Breast epithelium (tissue), 4 donors: Measurements from ENCODE around the gene IL27RA. TPM values are rescaled to one million over a fixed set of nuclear protein-coding genes. Genes with fewer than 3 reads are reported as not detected.

Experiments
- DNase-seq, 2 donors: peaks; one replicate each; pipeline ENCODE4 v3.0.0-alpha.2; 2019; ENCODE audit warnings: low spot score in 2 of 2
- H3K27ac ChIP-seq, 2 donors: fragments of 200-600 bp; sonication (generic) in 1 of 2; one replicate each; pipeline ENCODE4 v1.5.1; 2016 to 2019; ENCODE audit warnings: mild to moderate bottlenecking in 1 of 2
- H3K27me3 ChIP-seq, 2 donors: fragments of 200-600 bp; sonication (generic) in 1 of 2; one replicate each; pipeline versions ENCODE4 v1.5.1 to v1.6.0; 2017 to 2019; ENCODE audit warnings: control low read depth in 1 of 2, mild to moderate bottlenecking in 1 of 2
- H3K36me3 ChIP-seq: fragments of 200-600 bp; one replicate; pipeline ENCODE4 v1.5.1; 2019
- H3K4me1 ChIP-seq, 2 donors: fragments of 200-600 bp; sonication (generic); one replicate each; pipeline ENCODE4 v1.5.1; 2016 to 2019; ENCODE audit warnings: control low read depth in 1 of 2
- H3K4me3 ChIP-seq, 3 donors: fragments of 200-600 bp; sonication (generic); 1 replicate in 2 of 3; 2 replicates in 1 of 3; pipeline ENCODE4 v1.5.1; 2016 to 2019; ENCODE audit warnings: mild to moderate bottlenecking in 3 of 3, moderate library complexity in 2 of 3
- H3K9me3 ChIP-seq, 2 donors: fragments of 200-600 bp; sonication (generic) in 1 of 2; one replicate each; pipeline ENCODE4 v1.5.1; 2016 to 2019; ENCODE audit warnings: control low read depth in 1 of 2
- POLR2A ChIP-seq: fragments of 450-650 bp; IDR thresholded peaks from one replicate; pipeline ENCODE4 v1.6.1; 2016; ENCODE audit warnings: antibody characterized with exemption, mild to moderate bottlenecking, moderate library complexity
- POLR2AphosphoS5 ChIP-seq, 3 donors: sonication (generic); formaldehyde crosslinking; IDR thresholded peaks; one replicate each; pipeline ENCODE4 v1.6.1; 2017; ENCODE audit warnings: antibody characterized with exemption in 3 of 3
- intact Hi-C: fragments of 100-400 bp; cut with DNase I; formaldehyde crosslinking; loops from one replicate; pipeline ENCODE4 v1.15.1; 2023; ENCODE audit warnings: low total_unique reads
- total RNA-seq, 3 donors: library from RNA; depleted of rRNA; stranded (reverse); fragments of >200 nt; gene quantifications; one replicate each; pipeline ENCODE4 v1.1.0, GENCODE V29; 2016
- TF ChIP-seq, protein P1 (sequence below), 3 donors: fragments of 450-650 bp; IDR thresholded peaks; one replicate each; pipeline ENCODE4 v1.5.1; 2016 to 2017; ENCODE audit warnings: antibody characterized with exemption in 3 of 3, mild to moderate bottlenecking in 3 of 3, moderate library complexity in 3 of 3

Gene IL27RA
- total RNA-seq, 3 donors from 2014 or later: 5.1 to 11.0 (median 5.2) TPM

DNA sequence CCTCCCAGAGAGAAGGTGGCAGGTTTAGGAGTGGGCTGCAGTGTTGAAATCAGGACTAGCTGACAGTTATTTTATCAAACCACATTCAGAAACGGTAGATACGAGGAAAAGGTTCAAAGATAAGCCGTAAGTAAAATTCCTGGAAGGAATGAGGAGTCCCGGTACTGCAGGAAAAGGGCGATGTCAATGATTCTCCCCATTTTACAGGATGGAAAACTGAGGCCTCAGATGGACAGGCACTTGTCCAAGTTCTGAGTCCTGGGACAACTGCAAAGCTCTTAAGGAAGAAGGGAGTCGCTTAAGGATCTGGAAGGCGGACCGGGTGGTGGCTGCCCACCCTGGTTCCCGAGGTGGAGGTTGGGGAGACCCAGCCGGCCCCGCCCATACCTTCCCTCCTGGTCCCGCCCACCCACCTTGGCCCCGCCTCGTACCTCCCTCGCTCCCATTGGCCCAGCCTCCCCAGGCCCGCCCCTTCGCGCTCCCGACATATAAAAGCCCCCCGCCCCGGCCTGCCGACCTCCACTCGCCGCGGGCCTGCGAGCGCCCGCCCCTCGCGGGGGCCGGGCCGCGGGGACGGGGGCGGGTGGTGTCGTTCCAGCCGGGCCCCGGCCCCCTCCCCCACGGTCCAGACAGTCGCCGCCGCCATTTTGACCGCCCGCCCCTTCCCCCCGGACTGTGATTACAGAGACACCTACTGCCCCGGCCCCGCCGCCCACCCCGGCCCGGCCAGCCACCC, 26.0 kb upstream of the IL27RA start:
- no peaks in the 10 kb centered on the region for H3K27me3 ChIP-seq
- peak overlapping the region; percentile 99 to 100 for H3K27ac ChIP-seq
- H3K4me1 ChIP-seq: peaks cover 0 to 21% of the 10 kb centered on the region in 2 donors
- H3K9me3 ChIP-seq: no peaks in the 10 kb centered on the region
- no peaks in the 10 kb centered on the region for H3K36me3 ChIP-seq
- intact Hi-C loops: no loop called here
- DNase-seq: peak; percentile 93 to 96
- TF ChIP-seq POLR2A: no peak
- TF ChIP-seq, protein P1, sequence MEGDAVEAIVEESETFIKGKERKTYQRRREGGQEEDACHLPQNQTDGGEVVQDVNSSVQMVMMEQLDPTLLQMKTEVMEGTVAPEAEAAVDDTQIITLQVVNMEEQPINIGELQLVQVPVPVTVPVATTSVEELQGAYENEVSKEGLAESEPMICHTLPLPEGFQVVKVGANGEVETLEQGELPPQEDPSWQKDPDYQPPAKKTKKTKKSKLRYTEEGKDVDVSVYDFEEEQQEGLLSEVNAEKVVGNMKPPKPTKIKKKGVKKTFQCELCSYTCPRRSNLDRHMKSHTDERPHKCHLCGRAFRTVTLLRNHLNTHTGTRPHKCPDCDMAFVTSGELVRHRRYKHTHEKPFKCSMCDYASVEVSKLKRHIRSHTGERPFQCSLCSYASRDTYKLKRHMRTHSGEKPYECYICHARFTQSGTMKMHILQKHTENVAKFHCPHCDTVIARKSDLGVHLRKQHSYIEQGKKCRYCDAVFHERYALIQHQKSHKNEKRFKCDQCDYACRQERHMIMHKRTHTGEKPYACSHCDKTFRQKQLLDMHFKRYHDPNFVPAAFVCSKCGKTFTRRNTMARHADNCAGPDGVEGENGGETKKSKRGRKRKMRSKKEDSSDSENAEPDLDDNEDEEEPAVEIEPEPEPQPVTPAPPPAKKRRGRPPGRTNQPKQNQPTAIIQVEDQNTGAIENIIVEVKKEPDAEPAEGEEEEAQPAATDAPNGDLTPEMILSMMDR (IDR thresholded peaks at IDR 0.05): peak in 1 of 3 donors; percentile 11
- TF ChIP-seq POLR2AphosphoS5 (IDR thresholded peaks at IDR 0.05): peak in 2 of 3 donors; percentile 8 to 97
- peak overlapping the region; percentile 76 to 88 (median 78) for H3K4me3 ChIP-seq

DNA sequence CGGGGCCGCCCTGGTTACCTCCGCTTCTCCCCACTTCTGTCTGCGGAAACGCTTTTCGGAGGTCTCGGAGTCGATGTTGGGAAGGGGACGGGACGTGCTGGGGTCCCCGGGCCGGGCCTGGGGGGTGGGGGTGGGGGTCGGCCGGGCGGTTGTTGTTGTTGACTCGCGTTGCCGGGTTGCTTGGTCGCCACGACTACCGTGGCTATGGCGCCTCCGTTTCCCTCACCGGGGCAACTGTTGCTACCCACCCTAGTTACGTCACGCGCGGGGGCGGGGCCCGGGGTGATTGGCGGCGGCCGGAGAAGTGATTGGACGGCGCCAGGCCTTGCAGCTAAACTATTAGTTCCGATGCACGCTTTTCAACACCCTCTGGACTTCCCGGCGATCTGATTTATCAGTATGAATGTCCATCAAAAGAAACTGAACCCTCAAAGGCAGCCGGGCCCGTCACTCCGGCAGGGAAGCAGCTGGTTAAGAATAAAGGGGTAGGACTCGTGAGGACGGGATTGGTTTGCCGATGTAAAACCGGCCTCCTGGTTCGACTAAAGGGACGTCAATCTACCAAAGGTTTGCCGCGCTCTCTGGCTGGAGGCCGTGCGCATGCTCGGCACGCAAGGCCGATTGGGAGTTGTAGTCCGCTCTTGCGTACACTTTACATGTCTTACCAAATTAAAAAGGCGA, 25.3 kb upstream of the IL27RA start, which contains the start of gene RFX1:
RFX1 (minus strand) TSS at position 236 of the 681 bp plus-strand sequence. CDS start 12,477 bp downstream, outside the sequence.
- intact Hi-C loops: no loop called here
- DNase-seq: peak; percentile 100

DNA sequence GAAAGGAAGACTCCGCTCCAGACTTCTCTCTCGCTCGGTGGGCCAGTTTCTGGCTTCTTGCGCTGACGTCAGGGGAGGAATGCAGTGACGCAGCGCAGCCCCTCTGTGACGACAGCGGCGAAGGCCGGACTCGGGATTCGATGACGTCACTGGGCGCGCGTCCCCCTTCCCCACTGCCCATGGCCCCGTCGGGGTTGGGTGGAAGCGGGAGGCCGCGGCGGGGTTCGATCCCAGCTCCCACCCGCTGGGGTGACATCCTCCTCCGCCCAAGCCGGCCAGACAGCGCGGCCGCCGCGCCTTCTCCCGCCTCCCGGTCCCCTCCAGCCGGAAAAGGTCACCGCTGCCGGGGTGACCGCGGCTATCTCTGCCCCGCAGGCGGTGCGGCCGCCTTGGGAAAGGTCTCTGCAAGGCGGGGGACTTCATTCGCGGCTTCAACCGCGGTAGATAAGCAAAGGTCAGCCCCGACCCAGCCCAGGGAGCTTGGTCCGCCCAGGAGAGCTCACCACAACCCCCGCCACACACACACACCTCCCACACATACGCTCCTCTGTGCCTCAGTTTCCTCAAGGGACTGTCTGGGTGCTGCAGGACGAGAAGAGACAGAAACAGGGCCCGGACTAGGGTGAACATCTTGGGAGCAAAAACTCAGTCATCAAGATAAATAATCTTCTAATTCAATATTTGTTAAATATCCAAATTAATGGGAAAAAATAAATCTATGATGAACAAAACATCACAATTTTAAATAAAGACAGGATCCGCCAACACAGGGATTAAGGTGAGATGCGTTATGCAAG, 24.6 kb upstream of the IL27RA start:
- no peaks in the 10 kb centered on the region for H3K36me3 ChIP-seq
- peak overlapping the region; percentile 76 to 88 (median 78) for H3K4me3 ChIP-seq
- H3K27me3 ChIP-seq: no peaks in the 10 kb centered on the region
- DNase-seq: peak in 1 of 2 donors; percentile 84
- peak overlapping the region; percentile 99 to 100 for H3K27ac ChIP-seq
- TF ChIP-seq, protein P1 (IDR thresholded peaks at IDR 0.05): no peak
- TF ChIP-seq POLR2A (peak; percentile 26), POLR2AphosphoS5 (IDR thresholded peaks at IDR 0.05) (peak; percentile 93 to 95 (median 95))
- peaks cover 0 to 21% of the 10 kb centered on the region in 2 donors for H3K4me1 ChIP-seq
- no peaks in the 10 kb centered on the region for H3K9me3 ChIP-seq
- intact Hi-C loops: no loop called here

More for the DNA sequence above, 25.3 kb upstream of the IL27RA start, which contains the start of gene RFX1:
- TF ChIP-seq, protein P1 (IDR thresholded peaks at IDR 0.05): no peak
- no peak for TF ChIP-seq POLR2AphosphoS5 (IDR thresholded peaks at IDR 0.05)
- TF ChIP-seq POLR2A: no peak
- Histone ChIP-seq H3K36me3 (no peaks in the 10 kb centered on the region), H3K27me3 (no peaks in the 10 kb centered on the region), H3K27ac (peak within 1 kb of the TSS; percentile 99 to 100), H3K4me3 (peak within 1 kb of the TSS; percentile 76 to 88 (median 78)), H3K4me1 (peaks cover 0 to 21% of the 10 kb centered on the region in 2 donors), H3K9me3 (no peaks in the 10 kb centered on the region)

DNA sequence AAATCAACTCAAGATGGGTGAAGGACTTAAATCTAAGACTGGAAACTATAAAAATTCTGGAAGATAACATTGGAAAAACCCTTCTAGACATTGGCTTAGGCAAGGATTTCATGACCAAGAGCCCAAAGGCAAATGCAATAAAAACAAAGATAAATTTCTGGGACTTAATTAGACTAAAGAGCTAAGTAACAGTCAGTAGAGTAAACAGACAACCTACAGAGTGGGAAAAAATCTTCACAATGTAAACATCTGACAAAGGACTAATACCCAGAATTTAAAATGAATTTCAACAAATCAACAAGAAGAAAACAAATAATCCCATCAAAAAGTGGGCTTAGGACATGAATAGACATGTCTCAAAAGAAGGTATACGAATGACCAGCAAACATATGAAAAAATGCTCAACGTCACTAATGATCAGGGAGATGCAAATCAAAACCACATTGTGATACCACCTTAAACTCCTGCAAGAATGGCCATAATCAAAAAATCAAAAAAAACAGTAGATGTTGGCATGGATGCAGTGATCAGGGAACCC, 19.1 kb upstream of the IL27RA start:
- DNase-seq: no peak
- no peaks in the 10 kb centered on the region for H3K4me1 ChIP-seq
- H3K27me3 ChIP-seq: no peaks in the 10 kb centered on the region
- H3K36me3 ChIP-seq: no peaks in the 10 kb centered on the region
- no peak overlapping the region for H3K4me3 ChIP-seq
- no peak for TF ChIP-seq POLR2AphosphoS5 (IDR thresholded peaks at IDR 0.05)
- intact Hi-C loops: no loop called here
- H3K9me3 ChIP-seq: no peaks in the 10 kb centered on the region
- no peak overlapping the region for H3K27ac ChIP-seq

DNA sequence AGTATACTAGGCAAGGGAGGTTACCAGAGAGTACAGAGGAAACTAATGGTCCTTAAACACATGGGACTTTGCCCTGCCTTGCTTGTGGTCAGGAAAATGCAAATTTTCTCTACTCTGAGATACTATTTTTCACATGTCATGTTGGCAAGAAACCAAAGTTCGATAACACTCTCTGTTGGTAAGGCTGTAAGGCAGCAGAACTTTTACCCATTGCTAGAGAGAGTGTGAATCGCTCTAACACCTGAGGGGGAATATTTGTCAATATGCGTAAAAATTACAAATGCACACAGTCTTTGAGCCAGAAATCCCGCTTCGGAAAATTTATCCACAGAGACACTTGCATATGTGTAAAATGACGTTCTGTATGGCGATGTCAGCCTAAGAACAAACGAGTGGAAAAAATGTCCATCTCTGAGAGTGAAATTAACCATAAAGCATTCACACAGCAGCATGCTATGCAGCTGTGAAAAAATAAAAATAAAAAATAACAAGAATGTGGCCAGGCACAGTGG, 16.0 kb upstream of the IL27RA start:
- TF ChIP-seq, protein P1 (IDR thresholded peaks at IDR 0.05): no peak
- TF ChIP-seq POLR2AphosphoS5 (IDR thresholded peaks at IDR 0.05): no peak
- TF ChIP-seq POLR2A: no peak
- no peaks in the 10 kb centered on the region for H3K36me3 ChIP-seq
- DNase-seq: no peak
- no peak overlapping the region for H3K27ac ChIP-seq
- H3K4me3 ChIP-seq: no peak overlapping the region
- intact Hi-C loops: no loop called here
- no peaks in the 10 kb centered on the region for H3K4me1 ChIP-seq
- H3K9me3 ChIP-seq: no peaks in the 10 kb centered on the region
- no peaks in the 10 kb centered on the region for H3K27me3 ChIP-seq
